ENCODE results near the gene HRH1. TPM values are rescaled to one million over a fixed set of nuclear protein-coding genes. Genes with fewer than 3 reads are reported as not detected.

HRH1 gene
- polyA plus RNA-seq, 1 donor (not counting 4 experiments of a cell fraction or from before 2014, with no cell fraction given), result 13.9 TPM

GRCh38 chr3:11304175-11304574 is 149.9 kb downstream of the HRH1 start:
- no peak for TF ChIP-seq EZH2 (IDR thresholded peaks at IDR 0.05; ENCODE audit: low read length)
- TF ChIP-seq, protein P1, sequence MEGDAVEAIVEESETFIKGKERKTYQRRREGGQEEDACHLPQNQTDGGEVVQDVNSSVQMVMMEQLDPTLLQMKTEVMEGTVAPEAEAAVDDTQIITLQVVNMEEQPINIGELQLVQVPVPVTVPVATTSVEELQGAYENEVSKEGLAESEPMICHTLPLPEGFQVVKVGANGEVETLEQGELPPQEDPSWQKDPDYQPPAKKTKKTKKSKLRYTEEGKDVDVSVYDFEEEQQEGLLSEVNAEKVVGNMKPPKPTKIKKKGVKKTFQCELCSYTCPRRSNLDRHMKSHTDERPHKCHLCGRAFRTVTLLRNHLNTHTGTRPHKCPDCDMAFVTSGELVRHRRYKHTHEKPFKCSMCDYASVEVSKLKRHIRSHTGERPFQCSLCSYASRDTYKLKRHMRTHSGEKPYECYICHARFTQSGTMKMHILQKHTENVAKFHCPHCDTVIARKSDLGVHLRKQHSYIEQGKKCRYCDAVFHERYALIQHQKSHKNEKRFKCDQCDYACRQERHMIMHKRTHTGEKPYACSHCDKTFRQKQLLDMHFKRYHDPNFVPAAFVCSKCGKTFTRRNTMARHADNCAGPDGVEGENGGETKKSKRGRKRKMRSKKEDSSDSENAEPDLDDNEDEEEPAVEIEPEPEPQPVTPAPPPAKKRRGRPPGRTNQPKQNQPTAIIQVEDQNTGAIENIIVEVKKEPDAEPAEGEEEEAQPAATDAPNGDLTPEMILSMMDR (optimal IDR thresholded peaks at IDR 0.05 in 1 of 3, IDR thresholded peaks at IDR 0.05 in 1 of 3, conservative IDR thresholded peaks at IDR 0.05 in 1 of 3; ENCODE audit: extremely low read depth in 1 of 3, insufficient read depth in 2 of 3, low read length in 3 of 3), result no peak
- no peaks in the 10 kb centered on the region for H4K20me1 ChIP-seq (ENCODE audit: control insufficient read depth, extremely low read depth, insufficient read depth, low read length)
- H3K36me3 ChIP-seq (ENCODE audit: control insufficient read depth in 2 of 2, extremely low read depth in 1 of 2, insufficient read depth in 2 of 2, low read length in 2 of 2), result peaks cover 13 to 25% of the 10 kb centered on the region in 2 experiments
- H3K4me3 ChIP-seq (ENCODE audit: control insufficient read depth in 2 of 3, extremely low read depth in 1 of 3, insufficient read depth in 2 of 3, low read depth in 1 of 3, low read length in 3 of 3), result no peak overlapping the region
- no peaks in the 10 kb centered on the region for H3K9me3 ChIP-seq (ENCODE audit: control insufficient read depth, low read depth, low read length)
- H3K27ac ChIP-seq (ENCODE audit: control insufficient read depth, insufficient read depth, low read length), result no peak overlapping the region
- dilution Hi-C loops (cut with MboI; ENCODE audit: extremely low pct_ligation_motif_present, low sequenced_read_pairs), result no loop called here
- H3K79me2 ChIP-seq (ENCODE audit: control insufficient read depth, insufficient read depth, low read length), result no peaks in the 10 kb centered on the region
- DNase-seq (ENCODE audit: low read depth, low spot score) (no peak), FAIRE-seq (no peak)
- peaks cover 4% of the 10 kb centered on the region for H3K4me1 ChIP-seq (ENCODE audit: control insufficient read depth, extremely low read depth, insufficient read depth, low read length)
- H3K9ac ChIP-seq (ENCODE audit: control insufficient read depth, extremely low read depth, insufficient read depth, low read length), result no peak overlapping the region
- no peaks in the 10 kb centered on the region for H3K9me1 ChIP-seq (ENCODE audit: control insufficient read depth, extremely low read depth, insufficient read depth, low read length)
- H3K27me3 ChIP-seq (ENCODE audit: control insufficient read depth, extremely low read depth, insufficient read depth, low read length), result no peaks in the 10 kb centered on the region
- no peak overlapping the region for H3K4me2 ChIP-seq (ENCODE audit: control insufficient read depth, extremely low read depth, insufficient read depth, low read depth, low read length)
- H2AFZ ChIP-seq (ENCODE audit: control insufficient read depth, low read length), result no peak overlapping the region

DNA sequence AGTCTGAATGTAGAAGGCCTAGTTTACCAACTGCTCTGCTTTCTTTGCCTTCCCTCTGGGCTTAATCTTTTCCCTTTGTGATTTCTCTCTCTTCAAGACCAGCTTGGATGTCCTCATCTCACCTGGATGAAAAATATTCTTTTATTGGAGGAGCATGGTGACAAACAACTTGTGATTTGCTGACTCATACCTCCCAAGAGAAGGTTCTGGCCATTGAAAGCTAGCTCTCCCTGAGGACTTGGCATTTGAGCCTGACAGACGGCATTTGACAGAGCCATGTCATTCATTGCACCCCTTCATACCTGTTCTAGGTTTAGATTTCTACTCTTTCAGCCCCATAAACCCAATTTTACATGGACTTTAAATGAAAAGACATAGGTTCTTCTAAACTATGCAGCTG is 151.2 kb downstream of the HRH1 start:
- no peak for DNase-seq (ENCODE audit: low read depth, low spot score)
- Histone ChIP-seq H3K36me3 (ENCODE audit: control insufficient read depth in 2 of 2, extremely low read depth in 1 of 2, insufficient read depth in 2 of 2, low read length in 2 of 2) (peaks cover 11 to 17% of the 10 kb centered on the region in 2 experiments), H3K9me3 (ENCODE audit: control insufficient read depth, low read depth, low read length) (no peaks in the 10 kb centered on the region), H3K4me3 (ENCODE audit: control insufficient read depth in 2 of 3, extremely low read depth in 1 of 3, insufficient read depth in 2 of 3, low read depth in 1 of 3, low read length in 3 of 3) (no peak overlapping the region), H4K20me1 (ENCODE audit: control insufficient read depth, extremely low read depth, insufficient read depth, low read length) (no peaks in the 10 kb centered on the region), H3K9me1 (ENCODE audit: control insufficient read depth, extremely low read depth, insufficient read depth, low read length) (no peaks in the 10 kb centered on the region), H2AFZ (ENCODE audit: control insufficient read depth, low read length) (no peak overlapping the region), H3K4me2 (ENCODE audit: control insufficient read depth, extremely low read depth, insufficient read depth, low read depth, low read length) (no peak overlapping the region), H3K27me3 (ENCODE audit: control insufficient read depth, extremely low read depth, insufficient read depth, low read length) (no peaks in the 10 kb centered on the region), H3K4me1 (ENCODE audit: control insufficient read depth, extremely low read depth, insufficient read depth, low read length) (peaks cover 4% of the 10 kb centered on the region), H3K79me2 (ENCODE audit: control insufficient read depth, insufficient read depth, low read length) (no peaks in the 10 kb centered on the region), H3K9ac (ENCODE audit: control insufficient read depth, extremely low read depth, insufficient read depth, low read length) (no peak overlapping the region), H3K27ac (ENCODE audit: control insufficient read depth, insufficient read depth, low read length) (no peak overlapping the region)
- dilution Hi-C loops (cut with MboI; ENCODE audit: extremely low pct_ligation_motif_present, low sequenced_read_pairs), result no loop called here
- FAIRE-seq, result no peak
- no peak for TF ChIP-seq EZH2 (IDR thresholded peaks at IDR 0.05; ENCODE audit: low read length)

Data from keratinocyte (primary cell).